Caco-2 (cell line): Measurements from ENCODE around the gene RFLNA. TPM values are rescaled to one million over a fixed set of nuclear protein-coding genes. Genes with fewer than 3 reads are reported as not detected.

Experiments
- BruUV-seq: library from RNA; stranded (reverse); fragments of 400-500 nt; replicated peaks from 2 replicates; lab custom pipeline; 2021; lab: Mats Ljungman, UMichigan
- CTCF ChIA-PET: fragments of 300-600 bp; sonication (Branson Sonifier 250); formaldehyde crosslinking; loops from one replicate; lab custom pipeline; 2022; ENCODE audit warnings: antibody characterized with exemption; lab: Charles Lee
- POLR2A ChIA-PET: fragments of 300-600 bp; sonication (Branson Sonifier 250); formaldehyde crosslinking; loops from one replicate; lab custom pipeline; 2022; ENCODE audit warnings: antibody characterized with exemption; lab: Charles Lee
- DNase-seq, 2 experiments: peaks; one replicate each; pipeline versions ENCODE4 v3.0.0 to v3.0.0-alpha.2; 2020 to 2022
- H3K27me3 ChIP-seq: replicated peaks from 2 replicates; pipeline ENCODE4 v1.6.0; 2011; ENCODE audit warnings: low read length; ENCODE audit not compliant: control insufficient read depth, insufficient read depth
- H3K36me3 ChIP-seq: 2 replicates; pipeline ENCODE4 v1.5.1; 2011; ENCODE audit warnings: low read length; ENCODE audit not compliant: control insufficient read depth, insufficient read depth
- H3K4me1 ChIP-seq: fragments of 250-450 bp; sonication (Bioruptor Pico); 2 replicates; pipeline ENCODE4 v1.5.1; 2020; ENCODE audit warnings: mild to moderate bottlenecking
- H3K4me3 ChIP-seq: 2 replicates; pipeline ENCODE4 v1.5.1; 2011; ENCODE audit warnings: low read depth, mild to moderate bottlenecking, control low read depth, low read length
- H3K9me3 ChIP-seq: fragments of 250-450 bp; sonication (Bioruptor Pico); 2 replicates; pipeline ENCODE4 v1.5.1; 2020; ENCODE audit warnings: mild to moderate bottlenecking, moderate library complexity
- H3K27ac Mint-ChIP-seq: one replicate; pipeline ENCODE4 v1.8.0; 2022; ENCODE audit warnings: mixed read lengths; ENCODE audit not compliant: unreplicated experiment
- H3K27me3 Mint-ChIP-seq: one replicate; pipeline ENCODE4 v1.8.0; 2022; ENCODE audit warnings: mixed read lengths; ENCODE audit not compliant: insufficient read depth, unreplicated experiment
- H3K36me3 Mint-ChIP-seq: one replicate; pipeline ENCODE4 v1.8.0; 2022; ENCODE audit warnings: mild to moderate bottlenecking, mixed read lengths; ENCODE audit not compliant: insufficient read depth, unreplicated experiment
- H3K4me1 Mint-ChIP-seq: one replicate; pipeline ENCODE4 v1.8.0; 2022; ENCODE audit warnings: low read depth, mixed read lengths; ENCODE audit not compliant: unreplicated experiment
- H3K4me3 Mint-ChIP-seq: one replicate; pipeline ENCODE4 v1.8.0; 2022; ENCODE audit warnings: mild to moderate bottlenecking, moderate library complexity, mixed read lengths; ENCODE audit not compliant: unreplicated experiment
- H3K9me3 Mint-ChIP-seq: one replicate; pipeline ENCODE4 v1.8.0; 2022; ENCODE audit warnings: mixed read lengths; ENCODE audit not compliant: unreplicated experiment
- CTCF ChIP-seq, 2 experiments: fragments of 200-600 bp in 1 of 2; IDR thresholded peaks; 1 replicate in 1 of 2; 2 replicates in 1 of 2; pipeline versions ENCODE4 v1.5.1 to v1.8.0; 2011 to 2022; ENCODE audit warnings: antibody characterized with exemption in 1 of 2, control low read depth in 1 of 2, inconsistent platforms in 1 of 2, low read depth in 1 of 2, low read length in 1 of 2, mild to moderate bottlenecking in 1 of 2, moderate library complexity in 1 of 2; ENCODE audit not compliant: insufficient read depth in 1 of 2, severe bottlenecking in 1 of 2, unreplicated experiment in 1 of 2
- intact Hi-C: fragments of 100-400 bp; cut with micrococcal nuclease; formaldehyde crosslinking; loops from one replicate; pipeline ENCODE4 v1.10.0; 2022; ENCODE audit not compliant: unreplicated experiment
- total RNA-seq: library from RNA; stranded (reverse); gene quantifications from 2 replicates; pipeline ENCODE4 v1.2.3, GENCODE V29; 2022

RFLNA gene
- total RNA-seq, 1 experiment from 2014 or later: 15.4 TPM

GRCh38 chr12:124283326-124283725 is 11.6 kb upstream of the RFLNA start:
- H3K9me3 ChIP-seq: peaks cover 3% of the 10 kb centered on the region; the same call in 1 of the 2 replicates
- Mint-ChIP-seq H3K27me3 (no peaks in the 10 kb centered on the region), H3K4me1 (peaks cover 10% of the 10 kb centered on the region), H3K4me3 (no peak overlapping the region), H3K36me3 (no peaks in the 10 kb centered on the region), H3K27ac (no peak overlapping the region), H3K9me3 (peaks cover 13% of the 10 kb centered on the region)
- CTCF ChIA-PET: no interaction called here
- no peaks in the 10 kb centered on the region for H3K27me3 ChIP-seq
- no peaks in the 10 kb centered on the region for H3K36me3 ChIP-seq
- no peak for DNase-seq
- H3K4me3 ChIP-seq: no peak overlapping the region
- intact Hi-C loops: no loop called here
- POLR2A ChIA-PET: no interaction called here
- BruUV-seq: no TSS peak
- H3K4me1 ChIP-seq: peaks cover under 1% of the 10 kb centered on the region; the same call in 1 of the 2 replicates
- no peak for TF ChIP-seq CTCF (IDR thresholded peaks at IDR 0.05; ENCODE audit: insufficient read depth in 1 of 2, low read depth in 1 of 2, low read length in 1 of 2, severe bottlenecking in 1 of 2, unreplicated experiment in 1 of 2)

- H3K36me3 Mint-ChIP-seq: no peaks in the 10 kb centered on the region
- Histone ChIP-seq H3K4me1 (no peaks in the 10 kb centered on the region), H3K27me3 (no peaks in the 10 kb centered on the region), H3K36me3 (no peaks in the 10 kb centered on the region), H3K9me3 (peaks cover 3% of the 10 kb centered on the region; the same call in 1 of the 2 replicates), H3K4me3 (no peak overlapping the region)
- no TSS peak for BruUV-seq
- ChIA-PET CTCF (no interaction called here), POLR2A (no interaction called here)
- no peaks in the 10 kb centered on the region for H3K4me1 Mint-ChIP-seq
- intact Hi-C loops: no loop called here
- H3K9me3 Mint-ChIP-seq: peaks cover 13% of the 10 kb centered on the region
- no peak overlapping the region for H3K27ac Mint-ChIP-seq
- no peaks in the 10 kb centered on the region for H3K27me3 Mint-ChIP-seq
- no peak for TF ChIP-seq CTCF (IDR thresholded peaks at IDR 0.05; ENCODE audit: insufficient read depth in 1 of 2, low read depth in 1 of 2, low read length in 1 of 2, severe bottlenecking in 1 of 2, unreplicated experiment in 1 of 2)
- H3K4me3 Mint-ChIP-seq: no peak overlapping the region
- DNase-seq: no peak
Measured at GRCh38 chr12:124284368-124284767, 10.5 kb upstream of the RFLNA start.

DNA sequence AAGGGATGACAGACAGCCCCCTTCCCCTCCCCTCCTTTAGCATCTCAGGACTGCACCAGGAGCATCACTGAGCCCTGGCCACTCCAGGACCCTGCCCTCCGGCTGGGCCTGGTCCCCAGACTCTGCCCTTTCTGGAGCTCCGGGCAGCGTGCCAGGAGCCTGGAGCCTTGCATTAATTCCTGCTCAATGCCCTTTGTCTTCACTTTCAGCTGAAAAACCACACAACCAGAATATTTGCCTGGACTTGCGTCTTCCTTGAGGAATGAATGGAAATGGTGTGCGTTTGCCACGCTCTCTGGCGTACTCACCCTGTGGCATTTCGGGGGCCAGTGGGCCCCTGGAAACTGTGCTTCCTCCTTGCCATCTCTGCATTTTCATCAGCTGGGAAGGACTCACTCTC is 8.5 kb upstream of the RFLNA start:
- H3K36me3 ChIP-seq: no peaks in the 10 kb centered on the region
- Mint-ChIP-seq H3K4me1 (peaks cover 6% of the 10 kb centered on the region), H3K4me3 (no peak overlapping the region), H3K27me3 (no peaks in the 10 kb centered on the region), H3K27ac (no peak overlapping the region), H3K36me3 (no peaks in the 10 kb centered on the region), H3K9me3 (peaks cover 13% of the 10 kb centered on the region)
- TF ChIP-seq CTCF (IDR thresholded peaks at IDR 0.05; ENCODE audit: insufficient read depth in 1 of 2, low read depth in 1 of 2, low read length in 1 of 2, severe bottlenecking in 1 of 2, unreplicated experiment in 1 of 2): no peak
- DNase-seq: no peak
- peaks cover 3% of the 10 kb centered on the region; the same call in 1 of the 2 replicates for H3K9me3 ChIP-seq
- H3K27me3 ChIP-seq: no peaks in the 10 kb centered on the region
- intact Hi-C loops: no loop called here
- POLR2A ChIA-PET: no interaction called here
- BruUV-seq: no TSS peak
- CTCF ChIA-PET: no interaction called here
- H3K4me3 ChIP-seq: no peak overlapping the region
- no peaks in the 10 kb centered on the region for H3K4me1 ChIP-seq
